ENCODE measurements around the gene NBR1.
"Not testable (repeated sequence)": the region's sequence is repeated elsewhere in the genome, so short reads cannot be mapped to it uniquely, and the experiment has no call there.

DNA sequence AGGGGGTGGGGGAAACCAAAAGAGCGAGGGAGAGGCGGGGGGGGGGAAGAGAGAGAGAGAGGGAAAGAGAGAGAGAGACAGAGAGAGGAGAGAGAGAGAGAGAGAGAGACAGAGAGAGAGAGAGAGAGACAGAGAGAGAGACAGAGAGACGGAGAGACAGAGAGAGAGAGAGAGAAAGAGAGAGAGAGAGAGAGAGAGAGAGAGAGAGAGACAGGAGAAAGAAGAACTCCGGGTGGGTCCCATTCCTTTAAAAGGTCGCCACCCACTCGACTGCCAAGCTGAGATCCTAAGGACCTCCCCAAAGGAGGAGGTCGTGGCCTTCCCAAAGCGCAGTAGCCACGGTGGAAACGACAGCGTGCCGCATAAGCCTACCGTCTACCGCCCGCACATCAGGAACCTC, 62.2 kb downstream of the NBR1 start:
- TF ChIP-seq, protein P1, sequence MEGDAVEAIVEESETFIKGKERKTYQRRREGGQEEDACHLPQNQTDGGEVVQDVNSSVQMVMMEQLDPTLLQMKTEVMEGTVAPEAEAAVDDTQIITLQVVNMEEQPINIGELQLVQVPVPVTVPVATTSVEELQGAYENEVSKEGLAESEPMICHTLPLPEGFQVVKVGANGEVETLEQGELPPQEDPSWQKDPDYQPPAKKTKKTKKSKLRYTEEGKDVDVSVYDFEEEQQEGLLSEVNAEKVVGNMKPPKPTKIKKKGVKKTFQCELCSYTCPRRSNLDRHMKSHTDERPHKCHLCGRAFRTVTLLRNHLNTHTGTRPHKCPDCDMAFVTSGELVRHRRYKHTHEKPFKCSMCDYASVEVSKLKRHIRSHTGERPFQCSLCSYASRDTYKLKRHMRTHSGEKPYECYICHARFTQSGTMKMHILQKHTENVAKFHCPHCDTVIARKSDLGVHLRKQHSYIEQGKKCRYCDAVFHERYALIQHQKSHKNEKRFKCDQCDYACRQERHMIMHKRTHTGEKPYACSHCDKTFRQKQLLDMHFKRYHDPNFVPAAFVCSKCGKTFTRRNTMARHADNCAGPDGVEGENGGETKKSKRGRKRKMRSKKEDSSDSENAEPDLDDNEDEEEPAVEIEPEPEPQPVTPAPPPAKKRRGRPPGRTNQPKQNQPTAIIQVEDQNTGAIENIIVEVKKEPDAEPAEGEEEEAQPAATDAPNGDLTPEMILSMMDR (optimal IDR thresholded peaks at IDR 0.05 in 1 of 3, IDR thresholded peaks at IDR 0.05 in 1 of 3, conservative IDR thresholded peaks at IDR 0.05 in 1 of 3; ENCODE audit: extremely low read depth in 1 of 3, insufficient read depth in 2 of 3, low read length in 3 of 3) = not testable (repeated sequence)
- TF ChIP-seq EZH2 (IDR thresholded peaks at IDR 0.05; ENCODE audit: low read length) = not testable (repeated sequence)

Measured in keratinocyte (primary cell).